ENCODE data around the gene SSPN. TPM values are rescaled to one million over a fixed set of nuclear protein-coding genes. Genes with fewer than 3 reads are reported as not detected.
A peak's percentile ranks its signal among the peaks of the same experiment; 100 is the strongest.

The SSPN gene
- total and polyA plus RNA-seq, 9 of the 15 experiments (the other 6 are each of a cell fraction or from before 2014, with no cell fraction given): 0.40 TPM; not detected in 8

DNA sequence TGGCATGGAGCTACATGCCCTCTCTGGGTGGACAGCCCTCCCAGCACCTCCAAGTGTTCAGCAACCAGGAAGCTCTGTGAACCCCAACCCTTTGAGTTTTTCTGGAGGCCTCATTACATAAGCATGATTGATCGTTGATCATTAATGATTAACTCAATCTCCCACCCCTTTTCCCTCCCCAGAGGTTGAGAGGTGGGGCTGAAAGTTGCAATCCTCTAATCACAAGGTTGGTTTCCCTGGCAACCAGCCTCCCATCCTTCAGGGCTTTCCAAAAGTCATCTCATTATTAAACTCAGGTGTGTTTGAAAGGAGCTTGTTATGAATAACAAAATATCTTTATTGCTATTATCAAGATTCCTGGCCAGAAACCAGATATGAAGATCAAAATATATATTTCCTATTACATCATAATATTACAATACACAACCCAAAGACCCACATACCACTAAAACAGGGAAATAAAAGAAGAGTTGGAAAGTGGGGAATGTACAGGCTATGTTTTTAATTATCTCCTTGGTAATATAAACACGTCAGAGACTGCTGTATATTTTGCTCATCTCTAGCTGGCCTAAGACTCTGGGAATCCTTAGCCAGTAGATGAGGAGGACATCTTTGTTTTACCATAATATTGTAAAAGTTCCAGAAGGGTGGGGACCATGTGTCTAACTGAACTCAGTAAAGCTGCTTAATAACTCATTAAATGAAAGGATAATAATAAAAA, 73.6 kb downstream of the SSPN start:
- TF ChIP-seq CHD2 (IDR thresholded peaks at IDR 0.05; ENCODE audit: low read depth, low read length) (no peak), SREBF1 (IDR thresholded peaks at IDR 0.05; ENCODE audit: borderline replicate concordance, low read depth, low read length) (no peak), CEBPG (CRISPR knock-in tag; IDR thresholded peaks at IDR 0.05) (no peak), CEBPG (tag; conservative IDR thresholded peaks at IDR 0.05 in 1 of 2, IDR thresholded peaks at IDR 0.05 in 1 of 2) (peak in 1 of 2 experiments; percentile 44; a peak in 1 of 4 replicates), RFX1 (IDR thresholded peaks at IDR 0.05) (peak; percentile 31; the same call in 1 of the 2 replicates)
- H3K27me3 ChIP-seq (ENCODE audit: control insufficient read depth in 2 of 2, insufficient read depth in 2 of 2, low read length in 2 of 2): no peaks in the 10 kb centered on the region
- in situ Hi-C loops (cut with MboI): no loop called here
- WGBS (ENCODE audit: insufficient coverage, low coverage, missing lambda C conversion rate): 15% methylated on average over 2 of the region's 2 CpGs
- no peak overlapping the region for H3K4me3 ChIP-seq
- H3K79me2 ChIP-seq (ENCODE audit: control insufficient read depth, insufficient read depth, low read length): no peaks in the 10 kb centered on the region
- ATAC-seq: no peak
- no peak for DNase-seq (ENCODE audit: extremely low read depth in 1 of 4, low spot score in 3 of 4)
- no peaks in the 10 kb centered on the region for H3K9me3 ChIP-seq (replicated peaks; ENCODE audit: control insufficient read depth, insufficient read depth, low read depth, low read length)
- H3K4me1 ChIP-seq (replicated peaks in 1 of 2; ENCODE audit: control insufficient read depth in 2 of 2, insufficient read depth in 2 of 2, low read length in 2 of 2): peaks cover 18 to 34% of the 10 kb centered on the region in 2 experiments; a peak in 4 of 5 replicates
- intact Hi-C loops (cut with micrococcal nuclease): no loop called here
- H3K4me2 ChIP-seq (ENCODE audit: insufficient read depth, low read length): no peak overlapping the region
- CTCF ChIA-PET (ENCODE audit: low intra/inter-chr PET ratio): no interaction called here
- H3K9me1 ChIP-seq (ENCODE audit: control insufficient read depth, insufficient read depth, low read length): no peaks in the 10 kb centered on the region
- no peak for FAIRE-seq
- no TSS peak for BruUV-seq (replicated peaks)
- POLR2A ChIA-PET: interaction anchor here (0.7 kb wide), 1 partner anchor 15 kb away, joined by 3 read pairs; no protein-coding TSS in a partner anchor
- no peaks in the 10 kb centered on the region for H4K20me1 ChIP-seq (replicated peaks; ENCODE audit: control insufficient read depth, insufficient read depth, low read length)
- no peaks in the 10 kb centered on the region for H3K36me3 ChIP-seq (ENCODE audit: control insufficient read depth, insufficient read depth, low read length)
- no peak overlapping the region for H3K9ac ChIP-seq (ENCODE audit: insufficient read depth in 1 of 2, low read depth in 2 of 2, low read length in 2 of 2)
- no peak overlapping the region for H3K27ac ChIP-seq (ENCODE audit: extremely low read depth, low read depth, low read length)
- no peak overlapping the region for H2AFZ ChIP-seq (ENCODE audit: low read depth, low read length)

Measured in K562 (cell line).